ENCODE data around the gene KLK6.

DNA sequence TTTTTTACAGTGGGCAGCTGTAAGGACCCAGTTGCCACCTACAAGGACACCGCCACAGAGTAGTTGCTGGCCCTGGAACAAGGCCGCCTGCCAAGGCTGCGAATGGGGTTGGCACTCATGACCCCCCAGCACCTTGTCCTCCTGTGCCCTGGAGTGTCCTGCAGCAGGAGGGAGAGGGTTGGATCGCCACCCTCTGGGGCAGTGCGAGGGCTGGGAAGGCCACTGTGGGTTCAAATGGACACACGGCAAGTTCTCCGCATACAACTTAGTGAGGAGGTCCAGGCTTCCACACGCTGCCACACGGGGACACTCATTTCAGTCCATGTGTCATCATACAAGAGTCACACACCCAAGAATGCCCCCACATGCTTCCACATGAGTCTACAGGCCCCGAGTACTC lies 31.0 kb upstream of the KLK6 start:
- TF ChIP-seq, protein P1, sequence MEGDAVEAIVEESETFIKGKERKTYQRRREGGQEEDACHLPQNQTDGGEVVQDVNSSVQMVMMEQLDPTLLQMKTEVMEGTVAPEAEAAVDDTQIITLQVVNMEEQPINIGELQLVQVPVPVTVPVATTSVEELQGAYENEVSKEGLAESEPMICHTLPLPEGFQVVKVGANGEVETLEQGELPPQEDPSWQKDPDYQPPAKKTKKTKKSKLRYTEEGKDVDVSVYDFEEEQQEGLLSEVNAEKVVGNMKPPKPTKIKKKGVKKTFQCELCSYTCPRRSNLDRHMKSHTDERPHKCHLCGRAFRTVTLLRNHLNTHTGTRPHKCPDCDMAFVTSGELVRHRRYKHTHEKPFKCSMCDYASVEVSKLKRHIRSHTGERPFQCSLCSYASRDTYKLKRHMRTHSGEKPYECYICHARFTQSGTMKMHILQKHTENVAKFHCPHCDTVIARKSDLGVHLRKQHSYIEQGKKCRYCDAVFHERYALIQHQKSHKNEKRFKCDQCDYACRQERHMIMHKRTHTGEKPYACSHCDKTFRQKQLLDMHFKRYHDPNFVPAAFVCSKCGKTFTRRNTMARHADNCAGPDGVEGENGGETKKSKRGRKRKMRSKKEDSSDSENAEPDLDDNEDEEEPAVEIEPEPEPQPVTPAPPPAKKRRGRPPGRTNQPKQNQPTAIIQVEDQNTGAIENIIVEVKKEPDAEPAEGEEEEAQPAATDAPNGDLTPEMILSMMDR (IDR thresholded peaks at IDR 0.05), result no peak
- TF ChIP-seq POLR2A (IDR thresholded peaks at IDR 0.05), result no peak
